NCI-H524 (cell line): ENCODE measurements around the gene DIP2A.

Source experiments
- DNase-seq, 2 experiments: peaks; one replicate each; lab custom pipeline; 2025; lab: John Stamatoyannopoulos, UW

DIP2A gene

DNA sequence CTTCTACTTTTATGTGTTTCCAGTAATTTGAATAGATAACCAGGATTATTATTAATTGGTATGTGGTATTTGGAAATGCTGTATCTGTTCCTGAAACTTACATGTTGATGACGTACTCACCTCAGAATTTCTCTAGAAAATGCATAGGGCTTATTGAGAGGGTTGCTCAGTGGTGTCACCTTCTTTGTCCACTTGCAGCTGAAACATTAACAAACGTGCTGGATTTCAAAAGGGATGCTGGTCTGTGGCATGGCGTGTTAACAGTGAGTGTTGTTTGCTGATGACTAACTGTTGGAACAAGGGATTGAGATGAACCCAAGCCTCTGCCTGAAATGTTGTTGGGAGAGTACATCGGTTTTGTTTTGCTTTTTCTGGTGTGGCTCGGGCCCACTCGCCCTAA lies 78.3 kb downstream of the DIP2A start:
- no peak for DNase-seq

GRCh38 chr21:46538262-46538661 lies 79.6 kb downstream of the DIP2A start:
- no peak for DNase-seq

GRCh38 chr21:46538851-46539666 lies 80.4 kb downstream of the DIP2A start:
- DNase-seq: no peak

DNA sequence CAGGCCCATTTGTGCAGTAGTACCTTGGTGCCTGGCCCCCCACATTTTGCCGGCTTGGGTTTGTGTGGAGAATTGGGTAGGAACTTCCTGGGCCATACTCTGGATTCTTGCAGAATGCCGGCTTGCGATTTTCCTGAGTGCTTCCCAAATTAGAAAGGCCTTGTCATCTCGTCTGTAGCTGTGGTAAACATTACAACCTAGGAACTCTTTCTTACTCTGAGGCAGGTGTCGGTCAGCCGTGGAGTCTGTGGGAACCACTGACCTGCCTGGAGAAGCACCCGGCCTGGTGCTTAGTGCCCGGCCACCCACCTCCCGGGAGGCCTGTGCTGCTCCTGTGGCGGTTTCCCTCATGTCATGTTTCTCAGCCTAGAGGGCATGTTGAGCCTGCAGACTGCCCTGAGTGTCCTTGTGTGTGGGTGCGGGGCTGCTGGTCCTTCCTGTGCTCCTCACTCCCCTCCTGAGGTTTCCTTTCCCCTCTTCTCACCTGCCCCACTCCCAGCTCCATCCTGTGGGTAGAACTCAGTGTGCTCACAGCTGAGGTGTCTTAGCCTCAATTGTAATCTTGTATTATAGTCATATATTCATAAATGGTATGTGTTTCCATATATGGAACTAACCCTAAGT lies 81.5 kb downstream of the DIP2A start:
- no peak for DNase-seq

DNA sequence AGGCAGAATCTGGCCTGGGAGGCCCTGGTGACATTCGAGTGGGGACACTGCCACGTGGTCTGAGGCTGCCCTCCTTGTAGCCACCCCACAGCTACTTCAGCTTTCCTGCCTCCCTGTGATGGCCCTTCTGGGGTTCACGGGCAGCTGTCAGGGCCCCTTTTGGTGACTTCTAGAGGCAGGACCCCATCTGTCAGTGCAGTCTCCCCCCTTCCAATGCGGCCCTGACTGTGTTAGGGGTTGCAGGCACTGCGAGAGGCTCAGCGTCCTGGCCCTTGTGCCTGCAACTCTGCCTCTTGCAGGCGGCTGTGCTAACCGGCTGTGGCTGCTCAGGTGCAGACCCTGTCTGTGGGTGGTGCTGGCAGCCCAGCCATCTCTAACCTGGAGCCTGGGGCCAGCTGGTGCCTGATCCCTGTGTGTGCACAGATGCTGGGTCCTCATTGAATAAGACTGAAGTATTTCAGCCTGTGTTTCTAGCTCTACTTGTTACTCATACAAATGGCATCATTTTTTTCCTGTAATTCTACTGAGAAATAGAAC lies 84.0 kb downstream of the DIP2A start:
- DNase-seq: peak in 1 of 2 experiments; percentile 7

- no peak for DNase-seq
Observed at GRCh38 chr21:46543306-46543705, 84.6 kb downstream of the DIP2A start.

DNA sequence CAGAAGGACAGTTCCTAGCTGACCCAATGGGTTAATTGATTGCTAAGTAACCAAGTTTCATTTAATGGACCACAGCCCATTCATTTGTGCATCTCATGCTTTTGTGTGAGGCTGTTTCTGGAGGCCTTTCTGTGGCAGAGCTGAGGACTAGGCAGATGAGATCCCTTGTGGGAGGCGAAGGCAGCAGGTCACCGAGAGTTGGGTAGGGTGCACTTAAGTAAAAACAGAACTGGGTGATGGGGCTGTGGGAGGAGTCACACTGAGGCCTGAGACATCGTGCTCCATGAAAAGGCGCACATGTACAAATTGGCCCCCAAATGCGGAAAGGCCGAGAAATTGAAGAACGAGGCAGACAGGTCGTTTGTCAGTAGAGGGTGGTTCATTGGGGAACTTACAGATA lies 85.3 kb downstream of the DIP2A start:
- DNase-seq: no peak

DNA sequence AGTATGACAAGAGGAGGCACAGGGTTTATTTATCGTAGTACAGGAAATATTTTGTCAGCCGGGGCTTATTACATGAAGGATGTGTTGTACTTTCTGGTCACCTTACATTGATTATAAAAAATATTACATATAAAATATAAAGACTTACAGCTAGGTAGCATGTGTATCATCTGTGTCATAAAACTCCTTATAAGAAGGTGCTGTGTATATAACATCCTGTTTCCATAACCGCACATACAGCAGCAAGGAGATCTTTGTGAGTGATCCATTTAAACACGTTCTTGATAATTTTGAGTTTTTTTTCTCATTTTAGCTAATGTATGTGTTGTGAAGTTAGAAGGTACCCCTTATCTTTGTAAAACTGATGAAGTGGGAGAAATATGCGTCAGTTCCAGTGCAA lies 86.1 kb downstream of the DIP2A start:
- no peak for DNase-seq

GRCh38 chr21:46545363-46545762 lies 86.7 kb downstream of the DIP2A start:
- no peak for DNase-seq

DNA sequence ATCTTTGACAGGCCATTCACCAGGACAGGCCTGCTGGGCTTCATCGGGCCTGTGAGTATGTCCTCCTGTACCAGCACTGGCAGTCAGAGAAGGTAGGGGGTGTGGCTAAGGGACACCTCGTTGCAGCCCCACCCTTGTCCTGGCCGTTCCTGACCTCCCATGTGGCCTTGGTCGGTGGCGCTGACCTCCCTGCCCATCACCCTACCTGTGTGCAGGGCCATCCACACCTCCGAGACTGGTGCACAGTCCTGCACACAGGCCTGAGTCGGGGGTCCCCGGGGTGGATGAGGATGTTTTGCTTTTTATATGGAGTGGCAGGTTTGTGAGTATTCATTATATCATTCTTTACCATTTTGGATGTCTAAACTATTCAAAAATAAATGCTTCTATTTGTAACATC lies 87.2 kb downstream of the DIP2A start:
- no peak for DNase-seq

- no peak for DNase-seq
Observed at GRCh38 chr21:46546799-46547198, 88.1 kb downstream of the DIP2A start.

DNA sequence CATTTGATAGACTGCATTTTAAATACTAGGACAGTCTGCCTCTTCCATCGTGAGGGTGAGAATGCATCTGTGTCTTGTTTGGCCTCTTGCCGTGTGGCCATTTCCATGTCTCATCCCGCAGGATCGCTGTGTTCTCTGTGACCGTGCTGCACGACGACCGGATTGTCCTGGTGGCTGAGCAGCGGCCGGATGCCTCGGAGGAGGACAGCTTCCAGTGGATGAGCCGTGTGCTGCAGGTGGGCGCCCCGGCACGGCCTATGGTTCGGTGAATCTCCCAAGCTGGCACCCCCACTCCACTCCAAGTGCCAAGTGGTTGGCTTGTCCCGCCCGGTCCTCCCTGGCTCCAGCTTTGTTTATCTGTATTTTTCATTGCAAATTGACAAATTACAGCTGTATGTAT lies 91.0 kb downstream of the DIP2A start:
- DNase-seq: no peak

- no peak for DNase-seq
Observed at GRCh38 chr21:46550116-46550941, 91.6 kb downstream of the DIP2A start.

GRCh38 chr21:46551636-46552241 lies 93.0 kb downstream of the DIP2A start:
- no peak for DNase-seq

DNA sequence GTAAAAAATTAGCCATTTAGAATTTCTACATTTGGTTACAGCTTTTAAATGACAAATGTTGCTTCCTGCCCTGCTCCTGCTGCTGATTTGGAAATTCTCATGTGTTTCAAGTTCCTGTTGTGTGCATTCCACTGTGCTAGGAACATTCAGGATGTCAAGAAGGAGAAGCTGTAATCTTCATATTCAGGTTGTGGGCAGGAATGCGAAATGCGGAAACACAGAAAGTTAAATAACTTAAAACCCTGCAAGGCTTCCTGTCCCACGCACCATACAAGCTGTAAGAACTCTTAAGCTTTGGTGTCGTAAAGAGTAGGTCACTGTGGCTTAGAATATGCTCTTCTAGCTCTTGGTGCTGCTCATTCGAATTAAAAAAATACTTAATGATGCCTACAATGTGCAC lies 93.6 kb downstream of the DIP2A start:
- DNase-seq: no peak

- no peak for DNase-seq
Observed at GRCh38 chr21:46552865-46553379, 94.2 kb downstream of the DIP2A start.

- no peak for DNase-seq
Observed at GRCh38 chr21:46553993-46554392, 95.3 kb downstream of the DIP2A start.

DNA sequence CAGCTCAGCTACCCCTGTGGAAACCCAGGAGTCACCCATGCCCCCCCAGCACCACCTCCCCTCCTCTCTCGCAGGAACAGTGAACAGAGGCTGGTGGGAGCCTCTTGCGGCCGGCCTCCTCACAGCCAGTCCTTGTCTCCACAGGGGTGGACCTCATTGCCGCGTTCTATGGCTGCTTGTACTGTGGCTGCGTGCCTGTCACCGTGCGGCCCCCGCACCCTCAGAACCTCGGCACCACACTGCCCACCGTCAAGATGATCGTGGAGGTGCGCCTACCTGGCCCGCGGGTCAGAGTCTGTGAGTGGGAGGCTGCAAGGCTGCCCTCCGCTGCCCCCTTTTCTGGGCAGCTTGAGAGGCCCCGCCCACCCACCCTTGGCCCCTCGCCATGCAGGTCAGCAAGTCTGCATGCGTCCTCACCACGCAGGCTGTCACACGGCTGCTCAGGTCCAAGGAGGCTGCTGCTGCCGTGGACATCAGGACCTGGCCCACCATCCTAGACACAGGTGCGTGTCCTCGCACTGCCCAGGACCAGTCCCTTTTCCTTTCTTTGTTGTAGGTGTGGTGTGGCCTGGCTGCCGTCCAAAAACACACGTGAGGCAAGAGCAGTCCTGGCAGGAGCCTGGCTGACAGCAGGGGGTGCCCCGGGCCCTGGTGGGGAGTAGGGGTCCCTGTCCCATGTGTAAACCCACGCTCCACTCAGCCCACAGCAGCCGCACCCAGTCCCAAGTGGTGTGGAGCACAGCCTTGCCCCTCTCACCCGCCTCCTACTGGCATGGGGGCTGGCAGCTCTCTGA lies 95.9 kb downstream of the DIP2A start:
- DNase-seq: no peak

DNA sequence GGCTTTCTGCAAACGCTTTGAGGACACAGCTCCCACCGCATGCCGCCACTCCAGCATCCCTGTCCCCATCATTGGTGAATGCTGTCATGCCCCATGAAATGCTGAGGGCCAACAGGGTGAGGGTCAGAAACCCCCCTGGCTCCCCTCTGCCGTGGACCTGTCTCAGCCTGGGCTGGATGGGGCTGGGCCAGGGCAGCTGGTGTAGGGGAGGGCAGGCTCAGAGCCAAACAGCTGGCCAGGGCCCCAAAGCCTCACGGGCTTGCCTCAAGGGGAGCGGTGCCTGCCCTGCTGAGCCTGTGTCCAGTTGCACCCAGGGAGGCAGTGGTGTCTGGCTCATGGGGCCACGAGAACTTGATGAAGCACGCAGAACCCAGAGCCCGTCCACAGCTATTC lies 96.5 kb downstream of the DIP2A start:
- DNase-seq: no peak

- DNase-seq: no peak
Observed at GRCh38 chr21:46555678-46556077, 97.0 kb downstream of the DIP2A start.

DNA sequence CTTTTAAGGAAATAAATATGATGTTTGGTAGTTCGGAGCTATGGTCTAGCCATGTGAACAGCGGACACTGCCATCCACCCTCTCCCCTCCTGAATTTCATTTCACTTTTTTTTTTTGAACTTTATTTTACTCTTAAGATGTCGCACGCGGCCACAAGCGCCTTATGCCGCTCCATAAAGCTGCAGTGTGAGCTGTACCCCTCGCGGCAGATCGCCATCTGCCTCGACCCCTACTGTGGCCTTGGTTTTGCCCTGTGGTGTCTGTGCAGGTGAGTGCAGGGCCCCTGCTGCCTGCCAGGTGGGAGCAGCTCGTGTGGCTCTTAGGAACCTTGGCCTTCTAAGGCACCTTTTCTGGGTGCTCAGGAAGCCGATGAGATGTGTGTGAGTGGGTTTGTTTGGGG lies 98.1 kb downstream of the DIP2A start:
- no peak for DNase-seq
